OCI-LY1 (cell line): ENCODE data around the gene TK1.

Source experiments
- H2AFZ ChIP-seq: fragments of 200-600 bp; sonication (generic), shearing (Covaris generic); 2 replicates; pipeline ENCODE4 v1.6.0; 2014; ENCODE audit warnings: antibody characterized with exemption, mild to moderate bottlenecking, low read length
- H3F3A ChIP-seq: fragments of 200-600 bp; sonication (generic), shearing (Covaris generic); 2 replicates; pipeline ENCODE4 v1.6.0; 2014; ENCODE audit warnings: mild to moderate bottlenecking, antibody characterized with exemption, low read length, moderate library complexity; ENCODE audit not compliant: insufficient read depth
- H3K27ac ChIP-seq: fragments of 200-600 bp; sonication (generic); 2 replicates; pipeline ENCODE4 v1.5.1; 2014; ENCODE audit warnings: low read length, mixed run types, mild to moderate bottlenecking, low read depth; ENCODE audit not compliant: poor library complexity, severe bottlenecking
- H3K27me3 ChIP-seq: fragments of 200-600 bp; sonication (generic); 2 replicates; pipeline ENCODE4 v1.6.0; 2014; ENCODE audit warnings: antibody characterized with exemption, mild to moderate bottlenecking, low read length, moderate library complexity; ENCODE audit not compliant: insufficient read depth
- H3K36me3 ChIP-seq: fragments of 200-600 bp; sonication (generic); 2 replicates; pipeline ENCODE4 v1.6.1; 2014; ENCODE audit warnings: mild to moderate bottlenecking, antibody characterized with exemption, low read length, moderate library complexity, mixed read lengths; ENCODE audit not compliant: insufficient read depth
- H3K4me1 ChIP-seq: fragments of 200-600 bp; sonication (generic); 2 replicates; pipeline ENCODE4 v1.5.1; 2014; ENCODE audit warnings: mild to moderate bottlenecking, low read length, moderate library complexity; ENCODE audit not compliant: insufficient read depth, severe bottlenecking
- H3K4me2 ChIP-seq: fragments of 200-600 bp; sonication (generic), shearing (Covaris generic); 2 replicates; pipeline ENCODE4 v1.6.1; 2014; ENCODE audit warnings: low read length
- H3K4me3 ChIP-seq: fragments of 200-600 bp; sonication (generic); 2 replicates; pipeline ENCODE4 v1.5.1; 2014; ENCODE audit warnings: low read length, low read depth, mild to moderate bottlenecking, mixed read lengths; ENCODE audit not compliant: poor library complexity, severe bottlenecking
- H3K79me2 ChIP-seq: fragments of 200-600 bp; shearing (Covaris generic); 2 replicates; pipeline ENCODE4 v1.6.1; 2016; ENCODE audit warnings: mixed run types, low read length, mixed read lengths; ENCODE audit not compliant: insufficient read depth
- H3K9ac ChIP-seq: fragments of 200-600 bp; sonication (generic), shearing (Covaris generic); 2 replicates; pipeline ENCODE4 v1.6.1; 2014; ENCODE audit warnings: mild to moderate bottlenecking, low read length, mixed read lengths
- H3K9me2 ChIP-seq: fragments of 200-600 bp; sonication (generic), shearing (Covaris generic); 2 replicates; pipeline ENCODE4 v1.6.1; 2014; ENCODE audit warnings: low read depth, mild to moderate bottlenecking, low read length, mixed read lengths
- H3K9me3 ChIP-seq: fragments of 200-600 bp; shearing (Covaris generic); 2 replicates; pipeline ENCODE4 v1.6.1; 2014; ENCODE audit warnings: low read length, mixed read lengths
- H4K20me1 ChIP-seq: fragments of 200-600 bp; sonication (generic), shearing (Covaris generic); 2 replicates; pipeline ENCODE4 v1.6.0; 2016; ENCODE audit warnings: mild to moderate bottlenecking, low read length; ENCODE audit not compliant: insufficient read depth
- EZH2 ChIP-seq: fragments of 200-600 bp; sonication (generic), shearing (Covaris generic); IDR thresholded peaks from 2 replicates; pipeline ENCODE4 v1.8.0; 2017; ENCODE audit warnings: borderline replicate concordance, mixed run types, mild to moderate bottlenecking, antibody characterized with exemption, low read length, moderate library complexity, mixed read lengths
- TF ChIP-seq, protein P1 (sequence below): fragments of 200-600 bp; sonication (generic), shearing (Covaris generic); IDR thresholded peaks from 2 replicates; pipeline ENCODE4 v1.5.1; 2017; ENCODE audit warnings: mild to moderate bottlenecking, antibody characterized with exemption, low read length, moderate library complexity, mixed read lengths

The TK1 gene

DNA sequence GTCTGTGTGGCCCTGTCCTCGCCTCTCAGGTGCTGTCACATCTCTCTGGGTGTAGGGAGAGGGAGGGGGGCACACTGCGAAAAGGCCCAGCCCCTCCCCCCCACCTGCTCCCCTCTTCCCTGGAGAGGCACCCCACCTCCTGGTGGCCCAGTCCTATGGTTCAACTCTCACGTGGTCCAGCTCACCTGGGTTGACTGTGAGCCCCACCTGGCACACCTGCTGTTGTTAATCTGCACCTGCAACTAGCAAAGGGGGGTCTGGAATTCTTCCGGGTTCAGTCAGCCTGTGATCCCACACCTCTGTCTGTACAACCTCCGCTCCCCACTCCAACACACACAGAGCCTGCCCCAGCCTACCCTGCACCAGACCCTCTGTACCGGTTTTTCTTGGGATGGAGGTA, 20.4 kb downstream of the TK1 start:
- Histone ChIP-seq H3K79me2 (no peaks in the 10 kb centered on the region), H3K9ac (no peak overlapping the region), H3K36me3 (peaks cover 8% of the 10 kb centered on the region; the same call in 1 of the 2 replicates), H3K9me3 (no peaks in the 10 kb centered on the region), H3K4me3 (no peak overlapping the region), H3K27me3 (no peaks in the 10 kb centered on the region), H2AFZ (no peak overlapping the region), H3K9me2 (no peaks in the 10 kb centered on the region), H3K27ac (no peak overlapping the region), H3F3A (no peaks in the 10 kb centered on the region), H3K4me1 (peaks cover 42% of the 10 kb centered on the region), H3K4me2 (no peak overlapping the region; the same call in 1 of the 2 replicates), H4K20me1 (no peaks in the 10 kb centered on the region)
- TF ChIP-seq, protein P1, sequence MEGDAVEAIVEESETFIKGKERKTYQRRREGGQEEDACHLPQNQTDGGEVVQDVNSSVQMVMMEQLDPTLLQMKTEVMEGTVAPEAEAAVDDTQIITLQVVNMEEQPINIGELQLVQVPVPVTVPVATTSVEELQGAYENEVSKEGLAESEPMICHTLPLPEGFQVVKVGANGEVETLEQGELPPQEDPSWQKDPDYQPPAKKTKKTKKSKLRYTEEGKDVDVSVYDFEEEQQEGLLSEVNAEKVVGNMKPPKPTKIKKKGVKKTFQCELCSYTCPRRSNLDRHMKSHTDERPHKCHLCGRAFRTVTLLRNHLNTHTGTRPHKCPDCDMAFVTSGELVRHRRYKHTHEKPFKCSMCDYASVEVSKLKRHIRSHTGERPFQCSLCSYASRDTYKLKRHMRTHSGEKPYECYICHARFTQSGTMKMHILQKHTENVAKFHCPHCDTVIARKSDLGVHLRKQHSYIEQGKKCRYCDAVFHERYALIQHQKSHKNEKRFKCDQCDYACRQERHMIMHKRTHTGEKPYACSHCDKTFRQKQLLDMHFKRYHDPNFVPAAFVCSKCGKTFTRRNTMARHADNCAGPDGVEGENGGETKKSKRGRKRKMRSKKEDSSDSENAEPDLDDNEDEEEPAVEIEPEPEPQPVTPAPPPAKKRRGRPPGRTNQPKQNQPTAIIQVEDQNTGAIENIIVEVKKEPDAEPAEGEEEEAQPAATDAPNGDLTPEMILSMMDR, result no peak

DNA sequence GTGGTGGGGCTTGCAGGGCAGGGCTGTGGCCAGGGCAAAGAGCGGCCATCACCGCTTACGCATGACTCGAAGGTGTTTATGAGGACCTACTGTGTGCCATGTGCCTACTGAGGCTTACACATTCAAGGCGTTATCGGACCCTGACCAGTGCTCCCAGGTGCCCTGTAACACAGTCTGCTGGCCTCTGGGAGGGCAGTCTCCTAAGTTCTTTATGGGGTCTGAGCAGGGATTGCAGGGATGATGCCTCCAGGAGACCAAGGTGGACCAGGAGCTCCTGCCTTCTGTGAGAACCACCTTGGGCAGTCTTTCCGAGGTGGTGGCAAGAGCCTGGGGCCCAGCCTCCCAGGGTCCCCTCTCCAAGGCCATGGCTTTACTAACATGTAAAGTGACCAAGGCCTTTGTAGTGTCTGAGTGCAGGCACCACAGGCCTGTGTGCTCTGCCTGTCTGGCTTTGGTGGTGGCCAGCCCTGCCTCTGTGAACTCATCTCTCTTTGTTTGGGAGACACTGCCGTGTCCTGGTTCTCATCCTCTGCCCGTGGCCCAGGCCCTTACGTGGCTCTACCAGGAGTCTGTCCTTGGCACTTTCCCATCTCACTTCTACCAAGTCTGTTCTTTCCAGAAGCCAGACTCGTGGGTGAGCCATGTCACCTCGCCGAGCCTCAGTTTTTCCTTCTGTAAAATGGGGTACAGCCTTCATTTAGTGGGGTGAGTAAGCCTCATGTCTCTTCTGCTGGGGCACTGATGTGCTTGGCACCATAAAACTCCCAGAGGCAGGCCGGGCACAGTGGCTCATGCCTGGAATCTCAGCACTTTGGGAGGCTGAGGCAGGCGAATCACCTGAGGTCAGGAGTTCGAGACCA, 21.9 kb downstream of the TK1 start:
- H3K4me1 ChIP-seq, result peaks cover 33% of the 10 kb centered on the region

DNA sequence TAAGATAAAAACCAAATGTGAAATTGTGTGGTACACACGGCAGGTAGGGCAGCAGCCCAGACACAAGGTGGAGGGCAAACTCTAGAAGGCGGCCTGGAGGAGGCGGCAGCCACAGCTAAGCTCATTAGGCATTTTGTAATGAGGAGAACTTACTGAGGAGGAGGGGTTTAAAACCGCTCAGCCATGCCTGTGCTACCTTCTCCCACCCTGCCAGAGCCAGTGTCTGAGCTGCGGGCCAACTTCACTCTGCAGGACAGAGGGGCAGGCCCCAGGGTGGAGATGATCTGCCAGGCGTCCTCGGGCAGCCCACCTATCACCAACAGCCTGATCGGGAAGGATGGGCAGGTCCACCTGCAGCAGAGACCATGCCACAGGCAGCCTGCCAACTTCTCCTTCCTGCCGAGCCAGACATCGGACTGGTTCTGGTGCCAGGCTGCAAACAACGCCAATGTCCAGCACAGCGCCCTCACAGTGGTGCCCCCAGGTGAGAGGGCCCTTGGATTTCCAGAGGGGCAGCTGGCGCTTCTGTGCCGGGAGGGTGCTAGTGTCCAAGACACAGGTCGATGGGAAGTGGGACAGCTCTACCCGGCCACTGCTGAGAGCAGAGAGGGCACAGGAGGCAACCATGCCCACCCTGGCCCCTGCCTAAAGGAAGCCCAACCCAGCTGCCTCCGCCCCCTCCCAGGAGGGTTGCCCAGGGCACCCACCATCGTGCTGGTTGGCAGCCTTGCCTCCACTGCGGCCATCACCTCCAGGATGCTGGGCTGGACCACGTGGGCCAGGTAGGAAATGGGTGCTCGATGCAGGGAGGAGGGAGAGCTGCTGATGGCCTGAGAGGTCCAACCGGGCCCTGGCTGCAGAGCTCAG, 22.7 kb downstream of the TK1 start:
- Histone ChIP-seq H3K36me3 (no peaks in the 10 kb centered on the region), H3K79me2 (no peaks in the 10 kb centered on the region), H3K9me3 (no peaks in the 10 kb centered on the region), H3K4me3 (no peak overlapping the region), H4K20me1 (no peaks in the 10 kb centered on the region), H3K9ac (no peak overlapping the region), H3K27ac (no peak overlapping the region), H3K9me2 (no peaks in the 10 kb centered on the region), H2AFZ (no peak overlapping the region), H3K4me1 (peaks cover 26% of the 10 kb centered on the region), H3K4me2 (no peak overlapping the region), H3K27me3 (no peaks in the 10 kb centered on the region), H3F3A (no peaks in the 10 kb centered on the region)
- TF ChIP-seq, protein P1, result no peak
- TF ChIP-seq EZH2, result no peak

More for the DNA sequence above, 21.9 kb downstream of the TK1 start:
- H3K79me2 ChIP-seq, result no peaks in the 10 kb centered on the region
- no peak overlapping the region for H3K27ac ChIP-seq
- no peak overlapping the region for H3K4me3 ChIP-seq
- no peaks in the 10 kb centered on the region for H3K27me3 ChIP-seq
- no peaks in the 10 kb centered on the region for H4K20me1 ChIP-seq
- H3K9me3 ChIP-seq, result no peaks in the 10 kb centered on the region
- no peak overlapping the region for H2AFZ ChIP-seq
- no peaks in the 10 kb centered on the region for H3K36me3 ChIP-seq
- TF ChIP-seq, protein P1, result no peak
- TF ChIP-seq EZH2, result no peak
- no peaks in the 10 kb centered on the region for H3F3A ChIP-seq
- no peaks in the 10 kb centered on the region for H3K9me2 ChIP-seq
- no peak overlapping the region for H3K9ac ChIP-seq
- H3K4me2 ChIP-seq, result no peak overlapping the region
